ENCODE results near the gene AUTS2.

GRCh38 chr7:69575651-69576050 is 22.6 kb upstream of the AUTS2 start:
- TF ChIP-seq CTCF (conservative IDR thresholded peaks at IDR 0.05; ENCODE audit: low read depth in 2 of 2), result no peak
- no peak for TF ChIP-seq POLR2AphosphoS5 (IDR thresholded peaks at IDR 0.05; ENCODE audit: low read depth)
- no peak for TF ChIP-seq EZH2phosphoT487 (IDR thresholded peaks at IDR 0.05; ENCODE audit: unreplicated experiment)
- no peak for TF ChIP-seq EZH2 (IDR thresholded peaks at IDR 0.05; ENCODE audit: low read depth, unreplicated experiment)
- no peak for TF ChIP-seq CREB1 (CRISPR knock-in tag; IDR thresholded peaks at IDR 0.05; ENCODE audit: low read depth)
- no peak for TF ChIP-seq JUNB (IDR thresholded peaks at IDR 0.05; ENCODE audit: unreplicated experiment)
- TF ChIP-seq STAT1 (IDR thresholded peaks at IDR 0.05; ENCODE audit: unreplicated experiment), result no peak

Measured in GM23338 (cell line).